K562 (cell line): ENCODE measurements around the gene TGM5. TPM values are rescaled to one million over a fixed set of nuclear protein-coding genes. Genes with fewer than 3 reads are reported as not detected.
A peak's percentile ranks its signal among the peaks of the same experiment; 100 is the strongest.

Source experiments
- ADNP ChIP-seq: fragments of 200-800 bp; sonication (Bioruptor generic); IDR thresholded peaks from 2 replicates; pipeline ENCODE4 v1.6.1; 2016; ENCODE audit warnings: missing genetic modification characterization, missing compliant biosample characterization
- CAMTA2 ChIP-seq: fragments of 250-450 bp; sonication (Bioruptor Pico); conservative IDR thresholded peaks from 2 replicates; pipeline ENCODE4 v1.5.1; 2022
- CREB1 ChIP-seq, 2 experiments: sonication (generic) in 1 of 2; formaldehyde crosslinking in 1 of 2; IDR thresholded peaks; 2 replicates each; pipeline versions ENCODE4 v1.6.1 to v1.8.0; 2012 to 2022; ENCODE audit warnings: inconsistent platforms in 1 of 2, mild to moderate bottlenecking in 1 of 2, missing genetic modification reagents in 1 of 2, moderate library complexity in 1 of 2
- ID3 ChIP-seq, 2 experiments: fragments of 250-450 bp in 1 of 2; fragments of 450-650 bp in 1 of 2; sonication (Bioruptor Pico) in 1 of 2; IDR thresholded peaks; 2 replicates each; pipeline versions ENCODE4 v1.6.1 to v1.8.0; 2016 to 2021; ENCODE audit warnings: mild to moderate bottlenecking in 2 of 2, moderate library complexity in 2 of 2, missing compliant biosample characterization in 1 of 2, missing genetic modification characterization in 1 of 2
- NEUROD1 ChIP-seq: fragments of 150-350 bp; IDR thresholded peaks from 2 replicates; pipeline ENCODE4 v1.6.1; 2014; ENCODE audit warnings: borderline replicate concordance, low read length, low read depth; ENCODE audit not compliant: partially characterized antibody
- NFYB ChIP-seq: IDR thresholded peaks from 2 replicates; pipeline ENCODE4 v1.6.1; 2011; ENCODE audit warnings: mild to moderate bottlenecking, moderate library complexity; ENCODE audit not compliant: insufficient read length; ENCODE audit errors: extremely low read depth
- PCBP1 ChIP-seq: fragments of 200-400 bp; formaldehyde crosslinking; IDR thresholded peaks from 2 replicates; pipeline ENCODE4 v1.6.1; 2018; ENCODE audit warnings: mild to moderate bottlenecking, low read depth, low read length; ENCODE audit not compliant: poor library complexity, severe bottlenecking
- PREB ChIP-seq: sonication (generic); formaldehyde crosslinking; IDR thresholded peaks from 2 replicates; pipeline ENCODE4 v1.8.1; 2023; ENCODE audit warnings: mild to moderate bottlenecking, missing genetic modification reagents
- PTTG1 ChIP-seq: fragments of 450-650 bp; IDR thresholded peaks from 2 replicates; pipeline ENCODE4 v1.6.1; 2016; ENCODE audit warnings: low read depth, mild to moderate bottlenecking, missing genetic modification characterization, missing compliant biosample characterization
- RB1 ChIP-seq: fragments of 450-650 bp; IDR thresholded peaks from 2 replicates; pipeline ENCODE4 v1.6.1; 2017; ENCODE audit warnings: low read depth, mild to moderate bottlenecking
- SRF ChIP-seq, 2 experiments: fragments of 250-450, 450-650 bp in 1 of 2; sonication (Bioruptor Pico) in 1 of 2; sonication (generic) in 1 of 2; formaldehyde crosslinking; IDR thresholded peaks; 2 replicates each; pipeline versions ENCODE4 v1.5.0 to v1.5.1; 2020 to 2022; ENCODE audit warnings: mild to moderate bottlenecking in 1 of 2, missing genetic modification reagents in 1 of 2
- THRAP3 ChIP-seq: fragments of 450-650 bp; IDR thresholded peaks from 2 replicates; pipeline ENCODE4 v1.6.1; 2016; ENCODE audit warnings: mild to moderate bottlenecking, inconsistent platforms, borderline replicate concordance
- ZBED1 ChIP-seq: IDR thresholded peaks from 2 replicates; pipeline ENCODE4 v1.6.1; 2014
- ZBTB17 ChIP-seq: fragments of 450-650 bp; formaldehyde crosslinking; IDR thresholded peaks from 2 replicates; pipeline ENCODE4 v1.4.0; 2020; ENCODE audit warnings: mild to moderate bottlenecking
- ZNF134 ChIP-seq: fragments of 250-450 bp; sonication (Bioruptor Pico); conservative IDR thresholded peaks from 2 replicates; pipeline ENCODE4 v1.4.0; 2020
- ZNF224 ChIP-seq: sonication (generic); formaldehyde crosslinking; IDR thresholded peaks from 2 replicates; pipeline ENCODE4 v1.8.0; 2022; ENCODE audit warnings: mild to moderate bottlenecking, missing genetic modification reagents
- ZNF274 ChIP-seq: IDR thresholded peaks from 2 replicates; pipeline ENCODE4 v1.6.1; 2011; ENCODE audit warnings: low read depth, mild to moderate bottlenecking, low read length, moderate library complexity, borderline replicate concordance
- ZNF324 ChIP-seq: fragments of 250-450 bp; sonication (Bioruptor Pico); IDR thresholded peaks from 2 replicates; pipeline ENCODE4 v1.4.0; 2020; ENCODE audit warnings: mild to moderate bottlenecking
- polyA plus RNA-seq, 8 experiments: library from polyadenylated mRNA; depleted of rRNA in 4 of 8; stranded (reverse) in 5 of 8; unstranded in 3 of 8; fragments of >200 nt; fragmentation: Nextera tagmentation in 2 of 8; fragmentation: Illumina TruSeq in 1 of 8; extraction: Ambion mirVana in 2 of 8; extraction: Trizol in 1 of 8; gene quantifications; 2 replicates each; pipeline versions ENCODE4 v1.2.1 to v1.2.3, GENCODE V29; 2011 to 2014; ENCODE audit warnings: inconsistent platforms in 1 of 8, missing spikeins in 1 of 8
- total RNA-seq, 7 experiments: library from RNA; depleted of rRNA in 6 of 7; stranded (reverse); fragments of >200 nt in 6 of 7; fragmentation: Illumina TruSeq in 2 of 7; extraction: Trizol in 2 of 7; gene quantifications; 2 replicates each; pipeline versions ENCODE4 v1.2.1 to v1.2.3, GENCODE V29; 2011 to 2021; ENCODE audit warnings: low replicate concordance in 1 of 7
- TF ChIP-seq, protein P1 (sequence below): IDR thresholded peaks from 3 replicates; pipeline ENCODE4 v1.6.1; 2011; ENCODE audit warnings: borderline replicate concordance, mild to moderate bottlenecking, moderate library complexity; ENCODE audit not compliant: insufficient read length; ENCODE audit errors: extremely low read depth
- TF ChIP-seq, protein P2 (sequence below): fragments of 450-650 bp; IDR thresholded peaks from 2 replicates; pipeline ENCODE4 v1.6.1; 2016; ENCODE audit warnings: antibody characterized with exemption

TGM5 gene
- total and polyA plus RNA-seq, 9 of the 15 experiments (the other 6 are each of a cell fraction or from before 2014, with no cell fraction given), result 0.03 to 0.10 (median 0.07) TPM; not detected in 6

- TF ChIP-seq NEUROD1, result peak; percentile 52
- TF ChIP-seq ZBED1, result no peak
- no peak for TF ChIP-seq CAMTA2 (CRISPR knock-in tag)
- TF ChIP-seq ADNP (tag), result no peak; the same call in 1 of the 2 replicates
- TF ChIP-seq THRAP3, result no peak
- TF ChIP-seq, protein P1, sequence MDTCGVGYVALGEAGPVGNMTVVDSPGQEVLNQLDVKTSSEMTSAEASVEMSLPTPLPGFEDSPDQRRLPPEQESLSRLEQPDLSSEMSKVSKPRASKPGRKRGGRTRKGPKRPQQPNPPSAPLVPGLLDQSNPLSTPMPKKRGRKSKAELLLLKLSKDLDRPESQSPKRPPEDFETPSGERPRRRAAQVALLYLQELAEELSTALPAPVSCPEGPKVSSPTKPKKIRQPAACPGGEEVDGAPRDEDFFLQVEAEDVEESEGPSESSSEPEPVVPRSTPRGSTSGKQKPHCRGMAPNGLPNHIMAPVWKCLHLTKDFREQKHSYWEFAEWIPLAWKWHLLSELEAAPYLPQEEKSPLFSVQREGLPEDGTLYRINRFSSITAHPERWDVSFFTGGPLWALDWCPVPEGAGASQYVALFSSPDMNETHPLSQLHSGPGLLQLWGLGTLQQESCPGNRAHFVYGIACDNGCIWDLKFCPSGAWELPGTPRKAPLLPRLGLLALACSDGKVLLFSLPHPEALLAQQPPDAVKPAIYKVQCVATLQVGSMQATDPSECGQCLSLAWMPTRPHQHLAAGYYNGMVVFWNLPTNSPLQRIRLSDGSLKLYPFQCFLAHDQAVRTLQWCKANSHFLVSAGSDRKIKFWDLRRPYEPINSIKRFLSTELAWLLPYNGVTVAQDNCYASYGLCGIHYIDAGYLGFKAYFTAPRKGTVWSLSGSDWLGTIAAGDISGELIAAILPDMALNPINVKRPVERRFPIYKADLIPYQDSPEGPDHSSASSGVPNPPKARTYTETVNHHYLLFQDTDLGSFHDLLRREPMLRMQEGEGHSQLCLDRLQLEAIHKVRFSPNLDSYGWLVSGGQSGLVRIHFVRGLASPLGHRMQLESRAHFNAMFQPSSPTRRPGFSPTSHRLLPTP, result no peak
- TF ChIP-seq RB1, result no peak
- peak; percentile 50 for TF ChIP-seq PCBP1
- TF ChIP-seq SRF (CRISPR knock-in tag; IDR thresholded peaks at IDR 0.05), result peak in 1 of 2 experiments; percentile 64; a peak in 3 of 4 replicates
- TF ChIP-seq NFYB, result no peak
- TF ChIP-seq ZNF324 (CRISPR knock-in tag), result no peak
- TF ChIP-seq CREB1 (IDR thresholded peaks at IDR 0.05), result peak; percentile 39; the same call in 1 of the 2 replicates
- peak; percentile 68; the same call in 1 of the 2 replicates for TF ChIP-seq CREB1 (CRISPR knock-in tag; IDR thresholded peaks at IDR 0.05)
- TF ChIP-seq ID3 (CRISPR knock-in tag; IDR thresholded peaks at IDR 0.05), result no peak
- no peak for TF ChIP-seq ID3 (tag; IDR thresholded peaks at IDR 0.05)
- TF ChIP-seq ZNF134, result no peak
- no peak for TF ChIP-seq PTTG1 (tag)
- no peak for TF ChIP-seq ZNF274
- TF ChIP-seq, protein P2, sequence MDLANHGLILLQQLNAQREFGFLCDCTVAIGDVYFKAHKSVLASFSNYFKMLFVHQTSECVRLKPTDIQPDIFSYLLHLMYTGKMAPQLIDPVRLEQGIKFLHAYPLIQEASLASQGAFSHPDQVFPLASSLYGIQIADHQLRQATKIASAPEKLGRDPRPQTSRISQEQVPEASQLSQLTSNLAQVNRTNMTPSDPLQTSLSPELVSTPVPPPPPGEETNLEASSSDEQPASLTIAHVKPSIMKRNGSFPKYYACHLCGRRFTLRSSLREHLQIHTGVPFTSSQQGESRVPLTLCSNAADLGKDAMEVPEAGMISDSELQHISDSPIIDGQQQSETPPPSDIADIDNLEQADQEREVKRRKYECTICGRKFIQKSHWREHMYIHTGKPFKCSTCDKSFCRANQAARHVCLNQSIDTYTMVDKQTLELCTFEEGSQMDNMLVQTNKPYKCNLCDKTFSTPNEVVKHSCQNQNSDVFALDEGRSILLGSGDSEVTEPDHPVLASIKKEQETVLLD, result peak; percentile 63; the same call in 1 of the 2 replicates
- no peak for TF ChIP-seq ZNF224 (CRISPR knock-in tag)
- TF ChIP-seq ZBTB17 (CRISPR knock-in tag), result no peak
- no peak for TF ChIP-seq PREB (CRISPR knock-in tag)
Observed at GRCh38 chr15:43185157-43186002, 81.3 kb downstream of the TGM5 start, which contains the start of gene CCNDBP1 (continued).
